Ureter (tissue), 1 donor: Measurements from ENCODE around the gene RRAGA. TPM values are rescaled to one million over a fixed set of nuclear protein-coding genes. Genes with fewer than 3 reads are reported as not detected.
"Not testable (repeated sequence)": the region's sequence is repeated elsewhere in the genome, so short reads cannot be mapped to it uniquely, and the experiment has no call there.

Experiments used
- DNase-seq: peaks from one replicate; pipeline ENCODE4 v3.0.0-alpha.2; 2020; ENCODE audit warnings: low spot score
- total RNA-seq: library from RNA; stranded (reverse); gene quantifications from one replicate; pipeline ENCODE4 v1.2.4, GENCODE V29; 2023
- donor health status: DM: yes; HTN: yes; CAD: no.

RRAGA gene
- total RNA-seq, result 90.4 TPM

GRCh38 chr9:19048966-19049916, at the start of gene RRAGA:
Gene RRAGA, plus strand, starts transcription at chr9:19049427. Its CDS starts 233 bp downstream, at chr9:19049660.
- peak; percentile 97 for DNase-seq

- DNase-seq, result no peak
These were observed 49.1 kb upstream of the RRAGA start for GRCh38 chr9:19000133-19000532.

GRCh38 chr9:19009391-19009965, 39.7 kb upstream of the RRAGA start:
- no peak for DNase-seq

GRCh38 chr9:19018201-19018600, 31.0 kb upstream of the RRAGA start:
- DNase-seq, result no peak

GRCh38 chr9:19020886-19021455, 28.3 kb upstream of the RRAGA start:
- no peak for DNase-seq

GRCh38 chr9:19021649-19022048, 27.6 kb upstream of the RRAGA start:
- not testable (repeated sequence) for DNase-seq

- no peak for DNase-seq
These were observed 27.0 kb upstream of the RRAGA start for GRCh38 chr9:19022206-19022605.

- DNase-seq, result no peak
These were observed 26.1 kb upstream of the RRAGA start for GRCh38 chr9:19023078-19023477.

GRCh38 chr9:19026375-19026774, 22.9 kb upstream of the RRAGA start:
- DNase-seq, result no peak

- no peak for DNase-seq
These were observed 21.4 kb upstream of the RRAGA start for GRCh38 chr9:19027825-19028224.

GRCh38 chr9:19028835-19029451, 20.3 kb upstream of the RRAGA start:
- DNase-seq, result peak; percentile 55

- no peak for DNase-seq
These were observed 18.3 kb upstream of the RRAGA start for GRCh38 chr9:19030899-19031298.

GRCh38 chr9:19032406-19032805, 16.8 kb upstream of the RRAGA start:
- no peak for DNase-seq

GRCh38 chr9:19033015-19033414, 16.2 kb upstream of the RRAGA start, which contains the start of gene SAXO1:
Gene SAXO1, minus strand, starts transcription at chr9:19033209. Its CDS starts 301 bp downstream, at chr9:19032908.
- no peak for DNase-seq

GRCh38 chr9:19036611-19037010, 12.6 kb upstream of the RRAGA start:
- DNase-seq, result no peak

- no peak for DNase-seq
These were observed 850 bp downstream of the RRAGA start for GRCh38 chr9:19049917-19050636.

- DNase-seq, result no peak
These were observed 1.7 kb downstream of the RRAGA start for GRCh38 chr9:19050637-19051591.

- no peak for DNase-seq
These were observed 7.8 kb downstream of the RRAGA start for GRCh38 chr9:19057033-19057432.

GRCh38 chr9:19074229-19074628, 25.0 kb downstream of the RRAGA start:
- no peak for DNase-seq

- no peak for DNase-seq
These were observed 25.6 kb downstream of the RRAGA start for GRCh38 chr9:19074836-19075235.
